NOMO-1 treated with DMSO at 0.1 percent for 48 hours (cell line): Measurements from ENCODE around the gene ERC1.
A peak's percentile ranks its signal among the peaks of the same experiment; 100 is the strongest.
"Not testable (repeated sequence)": the region's sequence is repeated elsewhere in the genome, so short reads cannot be mapped to it uniquely, and the experiment has no call there.

ENCODE experiments used
- DNase-seq: peaks from one replicate; lab custom pipeline; 2025; ENCODE audit not compliant: unreplicated experiment; lab: John Stamatoyannopoulos, UW

The ERC1 gene

GRCh38 chr12:1073652-1074051, 82.6 kb downstream of the ERC1 start:
- no peak for DNase-seq

- no peak for DNase-seq
Observed at GRCh38 chr12:1077036-1077803, 86.2 kb downstream of the ERC1 start.

GRCh38 chr12:1078002-1078401, 87.0 kb downstream of the ERC1 start:
- no peak for DNase-seq

- no peak for DNase-seq
Observed at GRCh38 chr12:1080520-1081223, 89.6 kb downstream of the ERC1 start.

- no peak for DNase-seq
Observed at GRCh38 chr12:1083151-1083888, 92.3 kb downstream of the ERC1 start.

- DNase-seq = no peak
Observed at GRCh38 chr12:1083889-1084262, 92.9 kb downstream of the ERC1 start.

GRCh38 chr12:1091350-1091749, 100.3 kb downstream of the ERC1 start:
- DNase-seq = no peak

GRCh38 chr12:1093166-1093751, 102.2 kb downstream of the ERC1 start:
- peak; percentile 50 for DNase-seq

- no peak for DNase-seq
Observed at GRCh38 chr12:1094714-1095113, 103.7 kb downstream of the ERC1 start.

- no peak for DNase-seq
Observed at GRCh38 chr12:1099158-1099557, 108.1 kb downstream of the ERC1 start.

- DNase-seq = not testable (repeated sequence)
Observed at GRCh38 chr12:1099618-1100017, 108.6 kb downstream of the ERC1 start.

GRCh38 chr12:1102115-1102514, 111.1 kb downstream of the ERC1 start:
- peak; percentile 38 for DNase-seq

- no peak for DNase-seq
Observed at GRCh38 chr12:1102791-1103450, 111.9 kb downstream of the ERC1 start.

GRCh38 chr12:1103632-1104031, 112.6 kb downstream of the ERC1 start:
- no peak for DNase-seq

GRCh38 chr12:1104088-1104800, 113.2 kb downstream of the ERC1 start:
- DNase-seq = no peak

GRCh38 chr12:1107669-1108068, 116.6 kb downstream of the ERC1 start:
- DNase-seq = no peak

- DNase-seq = peak; percentile 61
Observed at GRCh38 chr12:1108276-1108675, 117.3 kb downstream of the ERC1 start.

- no peak for DNase-seq
Observed at GRCh38 chr12:1115484-1116231, 124.6 kb downstream of the ERC1 start.

- DNase-seq = no peak
Observed at GRCh38 chr12:1117371-1117770, 126.3 kb downstream of the ERC1 start.
